Activated naive CD8-positive, alpha-beta T cell treated with anti-CD3 and anti-CD28 coated beads for 36 hours (primary cell): Measurements from ENCODE around the gene AFMID. TPM values are rescaled to one million over a fixed set of nuclear protein-coding genes. Genes with fewer than 3 reads are reported as not detected.

Experiments
- DNase-seq: peaks from one replicate; pipeline ENCODE4 v3.0.0; 2021
- H3K27ac Mint-ChIP-seq: one replicate; pipeline ENCODE4 v1.8.0; 2022; ENCODE audit warnings: mild to moderate bottlenecking, moderate library complexity, mixed read lengths
- H3K27me3 Mint-ChIP-seq: one replicate; pipeline ENCODE4 v1.8.0; 2022; ENCODE audit warnings: mild to moderate bottlenecking, mixed read lengths
- H3K36me3 Mint-ChIP-seq: one replicate; pipeline ENCODE4 v1.8.0; 2021; ENCODE audit warnings: mild to moderate bottlenecking, mixed read lengths
- H3K4me1 Mint-ChIP-seq: one replicate; pipeline ENCODE4 v1.8.0; 2021; ENCODE audit warnings: mixed read lengths
- H3K4me3 Mint-ChIP-seq: one replicate; pipeline ENCODE4 v1.8.0; 2022; ENCODE audit warnings: mild to moderate bottlenecking, moderate library complexity, mixed read lengths
- H3K9me3 Mint-ChIP-seq: one replicate; pipeline ENCODE4 v1.8.0; 2022; ENCODE audit warnings: mixed read lengths
- total RNA-seq, 2 experiments: library from RNA; stranded (reverse); gene quantifications; one replicate each; pipeline ENCODE4 v1.2.3, GENCODE V29; 2021

Gene AFMID
- total RNA-seq, 2 experiments from 2014 or later: 32.7 to 36.2 TPM

GRCh38 chr17:78219396-78220150 lies 32.4 kb downstream of the AFMID start:
- Mint-ChIP-seq H3K27me3 (no peaks in the 10 kb centered on the region), H3K4me3 (no peak overlapping the region), H3K9me3 (no peaks in the 10 kb centered on the region), H3K4me1 (peaks cover 2% of the 10 kb centered on the region), H3K27ac (no peak overlapping the region), H3K36me3 (peaks cover 45% of the 10 kb centered on the region)
- no peak for DNase-seq

DNA sequence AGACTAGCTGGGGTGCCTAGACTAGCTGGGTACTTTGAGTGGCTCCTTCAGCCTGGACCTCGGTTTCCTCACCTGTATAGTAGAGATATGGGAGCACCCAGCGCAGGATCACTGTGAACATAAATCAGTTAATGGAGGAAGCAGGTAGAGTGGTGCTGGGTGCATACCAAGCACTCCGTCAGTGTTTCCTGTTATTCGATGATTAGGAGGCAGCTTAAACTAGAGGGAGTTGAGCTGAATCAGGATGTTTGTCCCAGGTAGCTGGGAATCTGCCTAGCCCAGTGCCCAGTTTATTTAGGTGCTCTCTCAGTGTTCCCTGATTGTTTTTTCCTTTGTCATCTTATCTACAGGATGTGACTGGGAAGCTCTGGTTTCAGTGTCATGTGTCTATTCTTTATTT lies 35.9 kb downstream of the AFMID start:
- no peak for DNase-seq
- Mint-ChIP-seq H3K27me3 (peaks cover 10% of the 10 kb centered on the region), H3K9me3 (no peaks in the 10 kb centered on the region), H3K4me1 (peaks cover 7% of the 10 kb centered on the region), H3K36me3 (peaks cover 28% of the 10 kb centered on the region), H3K4me3 (no peak overlapping the region), H3K27ac (no peak overlapping the region)

GRCh38 chr17:78223765-78224164 lies 36.6 kb downstream of the AFMID start:
- H3K9me3 Mint-ChIP-seq: no peaks in the 10 kb centered on the region
- DNase-seq: no peak
- H3K4me1 Mint-ChIP-seq: peaks cover 7% of the 10 kb centered on the region
- peaks cover 26% of the 10 kb centered on the region for H3K36me3 Mint-ChIP-seq
- peaks cover 17% of the 10 kb centered on the region for H3K27me3 Mint-ChIP-seq
- H3K27ac Mint-ChIP-seq: no peak overlapping the region
- no peak overlapping the region for H3K4me3 Mint-ChIP-seq

GRCh38 chr17:78224231-78225087 lies 37.3 kb downstream of the AFMID start:
- Mint-ChIP-seq H3K27ac (no peak overlapping the region), H3K36me3 (peaks cover 20% of the 10 kb centered on the region)
- no peak for DNase-seq

DNA sequence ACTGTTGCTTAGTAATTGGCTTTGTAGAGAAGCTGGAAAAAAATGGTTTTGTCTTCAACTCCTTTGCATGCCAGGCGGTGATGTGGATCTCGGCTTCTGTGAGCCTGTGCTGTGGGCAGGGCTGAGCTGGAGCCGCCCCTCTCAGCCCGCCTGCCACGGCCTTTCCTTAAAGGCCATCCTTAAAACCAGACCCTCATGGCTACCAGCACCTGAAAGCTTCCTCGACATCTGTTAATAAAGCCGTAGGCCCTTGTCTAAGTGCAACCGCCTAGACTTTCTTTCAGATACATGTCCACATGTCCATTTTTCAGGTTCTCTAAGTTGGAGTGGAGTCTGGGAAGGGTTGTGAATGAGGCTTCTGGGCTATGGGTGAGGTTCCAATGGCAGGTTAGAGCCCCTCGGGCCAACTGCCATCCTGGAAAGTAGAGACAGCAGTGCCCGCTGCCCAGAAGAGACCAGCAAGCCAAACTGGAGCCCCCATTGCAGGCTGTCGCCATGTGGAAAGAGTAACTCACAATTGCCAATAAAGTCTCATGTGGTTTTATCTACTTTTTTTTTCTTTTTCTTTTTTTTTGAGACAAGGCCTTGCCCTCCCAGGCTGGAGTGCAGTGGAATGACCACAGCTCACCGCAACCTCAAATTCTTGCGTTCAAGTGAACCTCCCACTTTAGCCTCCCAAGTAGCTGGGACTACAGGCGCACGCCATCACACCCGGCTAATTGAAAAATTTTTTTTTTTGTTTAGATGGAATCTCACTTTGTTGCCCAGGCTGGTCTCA lies 38.1 kb downstream of the AFMID start:
- Mint-ChIP-seq H3K27me3 (peaks cover 30% of the 10 kb centered on the region), H3K4me1 (peaks cover 7% of the 10 kb centered on the region), H3K36me3 (peaks cover 15% of the 10 kb centered on the region), H3K27ac (no peak overlapping the region), H3K4me3 (no peak overlapping the region), H3K9me3 (no peaks in the 10 kb centered on the region)
- DNase-seq: no peak

More at GRCh38 chr17:78224231-78225087, 37.3 kb downstream of the AFMID start:
- H3K4me1 Mint-ChIP-seq: peaks cover 7% of the 10 kb centered on the region
- H3K27me3 Mint-ChIP-seq: peaks cover 24% of the 10 kb centered on the region
- no peaks in the 10 kb centered on the region for H3K9me3 Mint-ChIP-seq
- no peak overlapping the region for H3K4me3 Mint-ChIP-seq

DNA sequence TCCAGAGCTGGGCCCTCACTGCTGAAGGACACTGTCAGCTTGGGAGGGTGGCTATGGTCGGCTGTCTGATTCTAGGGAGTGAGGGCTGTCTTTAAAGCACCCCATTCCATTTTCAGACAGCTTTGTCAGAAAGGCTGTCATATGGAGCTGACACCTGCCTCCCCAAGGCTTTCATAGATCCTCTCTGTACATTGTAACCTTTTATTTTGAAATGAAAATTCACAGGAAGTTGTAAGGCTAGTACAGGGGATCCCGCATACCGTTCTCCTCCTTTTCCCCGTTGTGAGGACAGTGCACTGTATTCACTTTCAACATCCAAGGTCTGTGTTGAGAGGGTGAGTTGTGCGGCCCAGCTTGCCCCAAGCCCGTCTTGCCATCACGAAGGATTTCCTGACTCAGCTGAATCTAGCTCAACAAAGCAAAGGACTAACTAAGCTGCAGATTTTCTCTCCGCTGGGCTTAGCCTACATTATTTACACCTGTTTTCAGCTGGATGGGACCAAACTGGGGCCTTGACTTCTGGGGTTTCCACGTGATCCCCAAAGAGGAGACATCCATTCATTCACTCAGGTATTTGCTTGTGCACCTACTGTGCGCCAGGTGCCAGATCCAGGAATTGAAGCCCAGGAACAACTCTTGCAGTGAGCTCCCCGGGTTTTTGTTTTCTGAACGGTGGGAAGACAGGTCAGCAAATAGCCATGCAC lies 39.0 kb downstream of the AFMID start:
- DNase-seq: no peak
- Mint-ChIP-seq H3K36me3 (peaks cover 11% of the 10 kb centered on the region), H3K4me1 (peaks cover 7% of the 10 kb centered on the region), H3K27me3 (peaks cover 39% of the 10 kb centered on the region), H3K9me3 (no peaks in the 10 kb centered on the region), H3K4me3 (no peak overlapping the region), H3K27ac (no peak overlapping the region)

DNA sequence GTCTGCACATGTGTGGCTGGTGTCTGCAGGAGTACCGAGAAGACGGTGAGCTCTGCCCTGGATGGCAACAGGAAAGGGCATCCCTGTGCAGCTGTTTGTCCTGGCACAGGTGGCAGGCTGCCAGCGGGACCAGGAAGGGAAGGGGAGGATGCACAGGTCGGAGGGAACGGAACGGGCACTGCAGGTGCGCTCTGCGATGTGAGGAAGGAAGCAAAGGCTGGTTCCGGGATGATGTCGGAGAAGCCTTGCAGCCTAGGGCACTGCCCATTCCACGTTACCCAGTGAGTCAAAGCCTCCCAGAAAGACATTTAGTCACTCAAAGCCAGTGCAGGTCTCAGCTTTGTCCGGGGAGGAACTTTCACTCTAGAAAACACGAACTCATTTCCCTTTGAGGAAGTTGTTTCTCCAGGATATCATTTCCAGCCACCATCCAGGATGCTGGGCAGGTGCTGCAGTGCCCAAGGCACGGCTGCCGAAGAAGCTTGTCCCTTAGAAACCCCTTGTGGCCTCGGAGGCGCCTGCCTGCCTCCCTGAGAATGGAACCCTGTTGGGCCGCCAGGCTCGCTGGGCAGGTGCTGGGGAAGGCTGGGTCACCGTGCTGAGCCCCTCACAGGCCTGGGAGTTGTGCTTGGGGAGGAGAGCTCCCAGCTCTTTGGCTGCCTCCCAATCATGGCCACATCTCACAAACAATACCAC lies 39.7 kb downstream of the AFMID start:
- Mint-ChIP-seq H3K27me3 (peaks cover 44% of the 10 kb centered on the region), H3K27ac (no peak overlapping the region), H3K9me3 (no peaks in the 10 kb centered on the region), H3K4me1 (peaks cover 7% of the 10 kb centered on the region), H3K4me3 (no peak overlapping the region), H3K36me3 (peaks cover 11% of the 10 kb centered on the region)
- DNase-seq: no peak

DNA sequence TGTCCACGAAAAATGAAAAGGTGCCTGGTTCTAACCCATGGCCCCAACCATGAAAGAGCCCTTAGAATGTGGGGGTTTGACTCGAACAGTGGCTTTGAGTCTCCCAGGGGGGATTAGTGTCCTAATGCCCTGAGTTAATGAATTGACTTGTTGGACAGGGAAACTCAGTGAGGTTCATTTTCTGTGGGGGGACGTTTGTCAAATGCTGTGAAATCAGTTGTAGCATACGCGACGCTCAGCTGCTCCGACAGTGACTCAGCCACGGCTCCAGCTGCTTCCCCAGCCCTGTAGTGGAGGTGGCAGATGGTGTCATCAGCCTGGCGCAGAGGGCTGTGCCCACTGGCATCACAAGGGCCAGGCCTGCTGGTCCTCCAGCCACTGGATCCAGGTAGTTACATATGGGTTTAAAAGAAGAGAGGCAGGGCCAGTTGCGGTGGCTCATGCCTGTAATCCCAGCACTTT lies 40.3 kb downstream of the AFMID start:
- Mint-ChIP-seq H3K36me3 (peaks cover 11% of the 10 kb centered on the region), H3K27ac (no peak overlapping the region), H3K4me1 (peaks cover 10% of the 10 kb centered on the region), H3K27me3 (peaks cover 50% of the 10 kb centered on the region), H3K4me3 (no peak overlapping the region), H3K9me3 (no peaks in the 10 kb centered on the region)
- DNase-seq: no peak

DNA sequence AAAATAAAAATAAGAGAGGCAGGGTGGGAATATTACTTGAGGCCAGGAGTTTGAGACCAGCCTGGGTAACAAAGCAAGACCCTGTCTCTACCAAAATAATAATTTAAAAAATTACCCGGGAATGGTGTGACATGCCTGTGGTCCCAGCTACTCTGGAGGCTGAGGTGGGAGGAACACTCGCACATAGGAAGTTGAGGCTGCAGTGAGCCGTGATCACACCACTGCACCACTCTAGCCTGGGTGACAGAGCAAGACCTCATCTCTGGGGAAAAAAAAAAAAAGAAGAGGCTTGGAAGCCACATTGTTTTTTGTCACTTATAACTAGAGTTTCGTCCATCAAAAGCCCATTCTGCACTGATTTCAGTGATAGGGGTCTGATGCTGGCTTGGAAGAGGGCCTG lies 41.0 kb downstream of the AFMID start:
- peaks cover 57% of the 10 kb centered on the region for H3K27me3 Mint-ChIP-seq
- no peak for DNase-seq
- H3K27ac Mint-ChIP-seq: no peak overlapping the region
- H3K4me3 Mint-ChIP-seq: no peak overlapping the region
- H3K9me3 Mint-ChIP-seq: no peaks in the 10 kb centered on the region
- peaks cover 14% of the 10 kb centered on the region for H3K4me1 Mint-ChIP-seq
- peaks cover 9% of the 10 kb centered on the region for H3K36me3 Mint-ChIP-seq

- Mint-ChIP-seq H3K36me3 (no peaks in the 10 kb centered on the region), H3K9me3 (no peaks in the 10 kb centered on the region), H3K27ac (no peak overlapping the region), H3K4me1 (peaks cover 14% of the 10 kb centered on the region), H3K27me3 (peaks cover 61% of the 10 kb centered on the region), H3K4me3 (no peak overlapping the region)
- DNase-seq: no peak
Observed at GRCh38 chr17:78230252-78230962, 43.2 kb downstream of the AFMID start.

DNA sequence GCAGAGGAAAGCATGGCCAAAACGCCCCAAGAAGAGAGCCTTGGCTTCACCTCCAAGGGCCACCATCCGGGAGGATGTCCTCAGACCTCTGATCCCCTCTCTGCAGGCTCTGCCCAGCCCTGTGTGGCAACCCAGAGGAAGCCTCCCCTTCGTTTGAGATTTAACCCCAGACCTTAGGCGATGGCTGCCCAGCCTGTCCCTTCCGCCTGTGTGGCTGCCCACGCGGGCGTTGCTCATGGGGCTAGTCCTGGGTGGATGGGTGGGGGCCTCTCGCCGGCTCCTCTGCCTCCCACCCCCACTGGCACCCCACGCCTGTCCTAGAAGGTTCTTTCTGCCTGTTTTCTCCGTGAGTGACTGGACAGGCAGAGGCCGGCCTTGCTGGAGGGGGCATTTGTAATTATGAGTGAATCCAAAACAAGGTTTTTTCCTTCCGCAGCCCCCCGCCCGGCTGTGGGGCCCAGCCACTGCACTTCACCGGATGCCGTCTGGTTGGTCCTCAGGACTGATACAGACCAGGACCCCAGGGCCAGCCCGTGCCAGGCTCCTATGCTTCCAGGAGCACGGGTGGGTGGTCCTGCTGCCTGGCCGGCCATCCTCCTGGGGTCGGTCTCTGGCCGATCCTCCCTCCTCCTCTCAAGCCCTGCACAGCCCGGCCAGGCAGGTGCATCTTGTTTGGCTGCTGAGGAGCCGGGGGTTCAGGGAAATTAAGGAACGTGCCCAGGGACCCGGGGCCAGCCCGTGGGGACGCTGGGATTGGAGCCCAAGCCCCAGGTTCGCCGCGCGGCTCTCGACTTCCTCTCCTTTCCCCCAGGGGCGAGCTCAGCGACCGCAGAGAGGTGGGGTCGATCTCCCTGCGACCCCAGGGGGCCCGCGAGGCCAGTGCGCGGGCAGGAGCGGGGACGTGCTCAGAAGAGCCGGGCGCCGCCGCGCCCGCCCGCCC lies 44.1 kb downstream of the AFMID start, which contains the start of gene TMEM235:
Gene TMEM235 (plus strand): TSS at position 636 of the 940 bp plus-strand sequence. CDS start 393 bp downstream, outside the sequence.
- Mint-ChIP-seq H3K4me1 (peaks cover 14% of the 10 kb centered on the region), H3K27ac (no peak within 1 kb of the TSS), H3K36me3 (no peaks in the 10 kb centered on the region), H3K4me3 (no peak within 1 kb of the TSS), H3K9me3 (no peaks in the 10 kb centered on the region), H3K27me3 (peaks cover 61% of the 10 kb centered on the region)
- DNase-seq: no peak

DNA sequence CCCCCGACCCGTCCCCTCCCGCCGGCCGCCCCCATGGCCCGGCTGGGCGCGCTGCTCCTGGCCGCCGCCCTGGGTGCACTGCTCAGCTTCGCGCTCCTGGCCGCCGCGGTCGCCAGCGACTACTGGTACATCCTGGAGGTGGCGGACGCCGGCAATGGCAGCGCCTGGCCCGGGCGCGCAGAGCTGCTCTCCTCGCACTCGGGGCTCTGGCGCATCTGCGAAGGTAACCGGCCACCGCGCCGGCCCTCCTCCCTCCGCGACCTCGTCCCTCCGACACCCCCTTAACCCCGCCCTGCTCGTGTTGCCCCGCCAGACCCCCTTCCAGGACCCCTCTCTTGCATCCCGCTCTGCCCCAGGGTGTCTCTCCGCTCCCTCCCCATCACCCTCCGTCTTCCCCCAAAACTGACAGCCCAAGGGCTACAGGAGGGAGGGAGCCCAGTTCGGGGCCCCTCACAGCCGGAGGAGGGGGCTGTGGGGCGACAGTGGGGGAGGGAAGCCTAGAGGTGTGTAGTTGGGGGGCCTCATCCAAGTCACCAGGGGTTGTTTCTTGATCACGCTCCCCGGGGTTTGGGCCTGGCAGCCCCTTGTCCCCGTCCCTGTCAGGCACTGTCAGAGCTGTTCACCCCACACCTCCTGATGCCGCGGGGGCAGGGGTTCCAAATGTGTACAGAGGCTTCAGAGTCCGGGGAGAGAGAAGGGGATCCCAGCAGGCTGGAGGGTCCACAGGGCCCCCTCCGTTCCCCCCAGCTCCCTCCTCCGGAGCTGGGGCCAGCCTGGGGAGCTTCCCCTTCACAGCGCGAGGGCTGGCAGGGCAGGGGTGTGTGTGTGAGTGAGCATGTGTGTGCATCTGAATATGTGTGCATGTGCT lies 45.1 kb downstream of the AFMID start:
- H3K4me3 Mint-ChIP-seq: no peak overlapping the region
- no peak overlapping the region for H3K27ac Mint-ChIP-seq

More for the DNA sequence above, 45.1 kb downstream of the AFMID start:
- H3K27me3 Mint-ChIP-seq: peaks cover 57% of the 10 kb centered on the region
- peaks cover 7% of the 10 kb centered on the region for H3K4me1 Mint-ChIP-seq
- no peaks in the 10 kb centered on the region for H3K9me3 Mint-ChIP-seq
- DNase-seq: peak; percentile 46
- H3K36me3 Mint-ChIP-seq: no peaks in the 10 kb centered on the region
